ENCODE results near the gene LTBP2.

LTBP2 gene

GRCh38 chr14:74526854-74527585 lies 85.0 kb downstream of the LTBP2 start (continued):
- TF ChIP-seq ZNF138 (tag by site-specific recombination; IDR thresholded peaks at IDR 0.05; ENCODE audit: borderline replicate concordance), result no peak
- no peak for TF ChIP-seq HOXA7 (CRISPR knock-in tag; IDR thresholded peaks at IDR 0.05; ENCODE audit: borderline replicate concordance)

GRCh38 chr14:74525361-74525851 lies 86.6 kb downstream of the LTBP2 start:
- no peak overlapping the region for H3K27ac ChIP-seq (ENCODE audit: extremely low read depth, low read depth, low read length)
- no peaks in the 10 kb centered on the region for H3K36me3 ChIP-seq (ENCODE audit: control insufficient read depth in 2 of 2, insufficient read depth in 1 of 2, low read length in 2 of 2)
- ChIA-PET CTCF (interaction anchor here (0.6 kb wide), 1 partner anchor 227 kb away, joined by 5 read pairs; no protein-coding TSS in a partner anchor), POLR2A (interaction anchor here (0.8 kb wide), 1 partner anchor 9 kb away, joined by 3 read pairs; no protein-coding TSS in a partner anchor)
- no peaks in the 10 kb centered on the region for H3K4me1 ChIP-seq (ENCODE audit: control insufficient read depth, insufficient read depth, low read length)
- H3K9me3 ChIP-seq (ENCODE audit: control insufficient read depth, insufficient read depth, low read depth, low read length), result no peaks in the 10 kb centered on the region
- H3K4me3 ChIP-seq (ENCODE audit: low read depth, low read length), result no peak overlapping the region
- TF ChIP-seq ZNF311 (tag by site-specific recombination; IDR thresholded peaks at IDR 0.05; ENCODE audit: borderline replicate concordance), result no peak
- TF ChIP-seq ZBTB11 (tag by site-specific recombination; conservative IDR thresholded peaks at IDR 0.05; ENCODE audit: low read depth), result no peak
- no peak for TF ChIP-seq TRIM28 (IDR thresholded peaks at IDR 0.05; ENCODE audit: borderline replicate concordance, low read length)
- no peak for TF ChIP-seq ZBTB7A (tag by site-specific recombination; IDR thresholded peaks at IDR 0.05; ENCODE audit: low read depth)
- no peak for TF ChIP-seq ZBTB6 (tag by site-specific recombination; IDR thresholded peaks at IDR 0.05)
- no peak for TF ChIP-seq ZNF426 (tag by site-specific recombination; IDR thresholded peaks at IDR 0.05)
- TF ChIP-seq GLIS2 (tag by site-specific recombination; IDR thresholded peaks at IDR 0.05), result no peak
- no peak for TF ChIP-seq HOXA7 (CRISPR knock-in tag; IDR thresholded peaks at IDR 0.05; ENCODE audit: borderline replicate concordance)
- no peak for TF ChIP-seq ZNF354C (tag by site-specific recombination; IDR thresholded peaks at IDR 0.05; ENCODE audit: borderline replicate concordance, low read depth)
- no peak for TF ChIP-seq ZNF549 (tag by site-specific recombination; IDR thresholded peaks at IDR 0.05)
- no peak for TF ChIP-seq ZBTB44 (tag by site-specific recombination; IDR thresholded peaks at IDR 0.05)
- no peak for TF ChIP-seq ZIC2 (tag by site-specific recombination; IDR thresholded peaks at IDR 0.05)
- TF ChIP-seq ZNF280D (tag by site-specific recombination; IDR thresholded peaks at IDR 0.05), result no peak
- no peak for TF ChIP-seq ZNF596 (tag by site-specific recombination; IDR thresholded peaks at IDR 0.05)
- TF ChIP-seq ZNF704 (tag by site-specific recombination; IDR thresholded peaks at IDR 0.05), result no peak
- no peak for TF ChIP-seq ZNF664 (tag by site-specific recombination; IDR thresholded peaks at IDR 0.05)
- TF ChIP-seq ZNF521 (tag by site-specific recombination; IDR thresholded peaks at IDR 0.05), result no peak
- no peak for TF ChIP-seq ZNF488 (tag by site-specific recombination; IDR thresholded peaks at IDR 0.05)
- TF ChIP-seq KLF10 (tag by site-specific recombination; IDR thresholded peaks at IDR 0.05), result no peak
